ENCODE results near the gene TNFAIP8.

TNFAIP8 gene

GRCh38 chr5:119330367-119331183, 25.2 kb upstream of the TNFAIP8 start:
- no peak for DNase-seq

GRCh38 chr5:119331566-119332095, 24.2 kb upstream of the TNFAIP8 start:
- no peak for DNase-seq

GRCh38 chr5:119332208-119332607, 23.6 kb upstream of the TNFAIP8 start:
- DNase-seq, result no peak

GRCh38 chr5:119332978-119333401, 22.8 kb upstream of the TNFAIP8 start:
- DNase-seq, result no peak

- no peak for DNase-seq
These were observed 22.4 kb upstream of the TNFAIP8 start for GRCh38 chr5:119333421-119333851.

GRCh38 chr5:119335261-119335677, 20.6 kb upstream of the TNFAIP8 start:
- DNase-seq, result no peak

- DNase-seq, result no peak
These were observed 19.6 kb upstream of the TNFAIP8 start for GRCh38 chr5:119336262-119336661.

- DNase-seq, result no peak
These were observed 18.8 kb upstream of the TNFAIP8 start for GRCh38 chr5:119336845-119337580.

GRCh38 chr5:119338326-119338946, 17.4 kb upstream of the TNFAIP8 start:
- no peak for DNase-seq

- DNase-seq, result no peak
These were observed 16.5 kb upstream of the TNFAIP8 start for GRCh38 chr5:119339344-119339743.

- no peak for DNase-seq
These were observed 15.9 kb upstream of the TNFAIP8 start for GRCh38 chr5:119339965-119340364.

GRCh38 chr5:119340597-119341218, 15.1 kb upstream of the TNFAIP8 start:
- DNase-seq, result no peak

- no peak for DNase-seq
These were observed 14.1 kb upstream of the TNFAIP8 start for GRCh38 chr5:119341452-119342349.

- DNase-seq, result no peak
These were observed 13.4 kb upstream of the TNFAIP8 start for GRCh38 chr5:119342406-119342805.

- no peak for DNase-seq
These were observed 12.8 kb upstream of the TNFAIP8 start for GRCh38 chr5:119343052-119343451.

GRCh38 chr5:119343766-119344165, 12.1 kb upstream of the TNFAIP8 start:
- DNase-seq, result no peak

- DNase-seq, result no peak
These were observed 11.6 kb upstream of the TNFAIP8 start for GRCh38 chr5:119344231-119344630.

GRCh38 chr5:119345861-119346260, 10.0 kb upstream of the TNFAIP8 start:
- DNase-seq, result no peak

- no peak for DNase-seq
These were observed 9.4 kb upstream of the TNFAIP8 start for GRCh38 chr5:119346394-119346793.

GRCh38 chr5:119347574-119347973, 8.2 kb upstream of the TNFAIP8 start:
- no peak for DNase-seq

- no peak for DNase-seq
These were observed 7.8 kb upstream of the TNFAIP8 start for GRCh38 chr5:119347991-119348390.

GRCh38 chr5:119353213-119353612, 2.6 kb upstream of the TNFAIP8 start:
- no peak for DNase-seq
